Right ventricle myocardium superior (tissue), 1 donor: ENCODE measurements around the gene DYSF. TPM values are rescaled to one million over a fixed set of nuclear protein-coding genes. Genes with fewer than 3 reads are reported as not detected.

Experiments
- ATAC-seq: fragments of 200-7000 bp; cut with Tn5 transposase; one replicate; pipeline ENCODE4 v1.9.1; 2020; ENCODE audit warnings: mild to moderate bottlenecking; ENCODE audit not compliant: poor library complexity
- DNase-seq: peaks from one replicate; pipeline ENCODE4 v3.0.0-alpha.2; 2020
- intact Hi-C: fragments of 100-400 bp; cut with DNase I; formaldehyde crosslinking; loops from one replicate; pipeline ENCODE4 v1.11.2; 2022
- total RNA-seq: library from RNA; stranded (reverse); fragmentation: NEBNext Ultra II Directional; extraction: Animal tissue kit (Norgen Biotek cat#: 25700); gene quantifications from one replicate; pipeline ENCODE4 v1.2.1, GENCODE V29; 2021
- donor health status: DM: no; HTN: yes; CAD: no; lungs with severe emphysema.

The DYSF gene
- total RNA-seq, 1 donor from 2014 or later = 45.8 TPM

DNA sequence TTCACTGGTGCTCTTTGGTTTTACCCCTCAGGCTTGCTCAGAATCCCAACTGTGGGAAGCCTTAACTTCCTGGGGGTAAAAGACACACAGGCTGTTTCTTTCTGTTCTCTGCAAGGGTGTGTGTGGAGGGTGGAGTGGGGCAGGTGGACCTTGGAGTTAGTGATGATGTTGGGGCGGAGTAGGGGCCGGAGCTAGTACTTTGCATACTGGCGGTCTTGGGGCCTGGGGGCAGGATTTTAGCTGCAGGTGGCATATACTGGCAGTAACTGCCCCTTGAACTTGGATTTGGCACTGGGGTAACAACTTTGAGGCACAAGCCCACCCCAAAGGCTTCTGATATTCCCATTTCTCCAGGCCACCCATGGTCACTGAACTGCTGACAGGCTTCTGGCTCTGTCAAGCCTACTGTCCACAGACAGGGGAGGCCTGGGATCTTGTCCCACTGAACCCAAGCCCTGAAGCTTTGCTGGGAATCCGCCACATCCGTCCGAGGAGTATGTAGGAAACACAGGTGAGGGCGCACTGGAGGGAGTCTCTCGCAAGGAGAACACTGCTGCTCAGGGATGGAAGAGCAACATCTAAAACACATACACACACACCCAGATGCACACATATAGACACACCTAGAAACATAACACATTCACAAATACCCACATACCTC is 258.9 kb downstream of the DYSF start:
- no peak for DNase-seq
- intact Hi-C loops = no loop called here
- ATAC-seq = no peak

DNA sequence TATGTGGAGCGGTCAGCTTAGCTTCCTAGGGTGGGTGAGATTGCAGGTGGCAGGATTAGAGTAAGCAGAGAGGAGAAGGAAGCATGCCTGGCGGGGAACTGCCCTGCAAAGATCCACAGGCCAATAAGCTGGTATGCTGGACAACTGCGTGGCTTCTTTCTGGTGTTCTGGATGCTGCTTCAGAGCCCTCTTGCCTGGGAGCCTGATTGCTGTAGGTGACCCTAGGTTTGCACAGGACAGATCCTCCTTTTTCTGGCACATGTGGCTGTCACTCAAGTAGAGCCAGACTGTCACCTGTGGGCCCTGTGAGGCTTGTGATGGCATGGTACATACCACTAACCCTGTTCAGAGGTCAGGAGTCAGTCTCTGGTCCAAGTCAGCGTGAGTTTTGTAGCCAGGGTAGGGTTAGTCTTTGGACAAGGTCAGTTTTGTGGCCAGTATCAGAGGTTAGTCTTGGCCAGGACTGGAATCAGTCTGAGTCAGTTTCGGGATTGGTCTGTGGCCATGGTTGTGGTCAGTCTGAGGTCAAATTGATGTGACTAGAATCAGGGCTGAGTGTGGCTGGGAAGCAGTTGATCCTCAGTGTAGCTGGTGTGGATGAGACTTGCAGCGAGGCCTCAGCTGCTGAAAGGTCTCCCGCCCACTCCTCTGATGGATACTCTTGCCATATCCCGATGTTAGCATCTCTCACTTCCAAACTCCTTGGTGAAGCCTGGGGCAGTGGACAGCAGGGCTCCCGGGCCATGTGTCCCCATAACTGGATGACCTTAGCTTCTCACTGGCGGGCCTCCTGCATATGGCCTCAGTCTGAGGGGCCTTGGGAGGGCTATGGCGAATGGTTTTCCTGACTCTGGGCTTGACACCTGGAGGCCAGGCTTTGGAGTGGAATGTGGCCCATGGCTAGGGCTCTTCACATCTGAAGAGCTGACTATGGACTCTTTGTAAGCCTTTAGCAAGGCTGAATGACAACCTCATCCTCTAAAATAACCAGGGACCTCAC is 260.5 kb downstream of the DYSF start:
- DNase-seq = no peak
- no peak for ATAC-seq
- intact Hi-C loops = no loop called here

GRCh38 chr2:71714601-71715240 is 261.4 kb downstream of the DYSF start:
- DNase-seq = no peak
- ATAC-seq = no peak
- intact Hi-C loops = no loop called here

- intact Hi-C loops = no loop called here
- ATAC-seq (no peak), DNase-seq (no peak)
Observed at GRCh38 chr2:71715241-71715750, 261.9 kb downstream of the DYSF start.

- no peak for ATAC-seq
- intact Hi-C loops = no loop called here
Observed at GRCh38 chr2:71715951-71716696, 262.8 kb downstream of the DYSF start.

GRCh38 chr2:71716697-71717624 is 263.6 kb downstream of the DYSF start:
- intact Hi-C loops = no loop called here
- DNase-seq (peak; percentile 94), ATAC-seq (peak; percentile 94)

More at GRCh38 chr2:71715951-71716696, 262.8 kb downstream of the DYSF start:
- no peak for DNase-seq

DNA sequence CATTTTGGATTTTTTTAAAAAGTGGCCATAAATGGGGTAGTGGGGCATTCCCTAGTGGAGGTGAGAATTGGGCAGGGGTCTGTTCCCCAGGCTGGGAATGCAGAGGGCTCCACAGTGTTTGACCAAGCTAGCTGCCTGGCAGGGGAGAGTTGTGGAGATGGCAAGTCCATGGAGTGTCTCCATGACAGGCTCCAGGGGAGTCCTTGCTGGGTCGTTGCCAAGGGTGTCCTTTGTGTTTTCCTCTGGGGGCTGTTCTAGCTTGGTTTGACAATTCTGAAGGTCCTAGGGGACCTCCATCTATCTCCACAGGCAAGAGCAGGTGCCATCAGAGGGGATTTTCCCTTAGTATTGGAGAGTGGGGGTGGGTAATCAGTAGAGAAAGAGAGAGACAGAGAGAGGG is 265.3 kb downstream of the DYSF start:
- no peak for ATAC-seq
- DNase-seq = no peak
- intact Hi-C loops = no loop called here

DNA sequence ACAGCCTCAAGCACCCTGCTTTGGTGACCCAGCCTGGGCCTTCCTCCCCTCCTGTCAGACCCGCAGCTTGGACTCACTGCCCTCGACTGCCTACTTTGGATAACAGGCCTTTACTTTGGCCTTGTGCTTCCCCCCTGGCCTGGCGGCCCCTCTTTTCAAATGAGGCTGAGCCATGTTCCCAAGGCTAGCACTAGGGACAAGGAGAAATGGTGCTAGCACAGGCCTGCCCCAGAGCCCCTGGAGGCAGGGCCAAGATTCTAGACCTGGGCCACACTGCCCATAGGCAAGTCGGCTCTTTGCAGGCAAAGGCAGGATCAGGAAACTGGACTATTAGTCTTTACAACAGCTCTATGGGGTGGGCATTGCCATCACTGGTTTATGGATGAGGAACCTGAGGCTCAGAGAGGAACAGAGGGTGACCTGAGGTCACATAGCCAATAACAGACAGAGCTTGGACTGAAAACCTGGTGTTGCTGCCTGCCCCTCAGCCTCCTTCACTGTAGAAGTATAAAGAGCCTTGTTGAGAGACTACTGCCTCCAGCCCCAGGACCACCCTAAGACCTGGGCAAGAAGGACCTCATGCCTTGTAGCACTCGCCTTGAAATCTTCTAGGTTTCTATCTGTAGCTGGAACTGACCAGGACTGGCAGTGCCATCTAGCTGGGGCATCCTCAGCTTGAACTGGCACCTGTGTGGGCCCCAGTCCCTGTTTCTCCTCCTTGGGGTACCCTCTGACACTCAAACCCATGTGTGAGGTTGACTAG is 266.3 kb downstream of the DYSF start:
- DNase-seq (no peak), ATAC-seq (no peak)
- intact Hi-C loops = no loop called here

DNA sequence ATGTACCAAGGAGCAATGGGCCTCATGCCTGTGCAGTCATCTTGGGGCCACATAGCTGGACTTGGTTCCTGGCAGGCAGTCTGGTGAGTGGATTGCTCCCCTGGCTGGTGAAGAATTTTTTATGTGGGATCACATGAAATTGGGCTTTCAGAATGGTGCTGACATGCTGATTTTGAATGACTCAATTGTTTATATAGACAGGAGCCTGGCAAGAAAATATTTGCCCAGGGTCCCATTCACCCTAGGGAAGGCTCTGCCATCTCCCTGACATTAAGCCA is 266.9 kb downstream of the DYSF start:
- DNase-seq (no peak), ATAC-seq (no peak)
- intact Hi-C loops = no loop called here

DNA sequence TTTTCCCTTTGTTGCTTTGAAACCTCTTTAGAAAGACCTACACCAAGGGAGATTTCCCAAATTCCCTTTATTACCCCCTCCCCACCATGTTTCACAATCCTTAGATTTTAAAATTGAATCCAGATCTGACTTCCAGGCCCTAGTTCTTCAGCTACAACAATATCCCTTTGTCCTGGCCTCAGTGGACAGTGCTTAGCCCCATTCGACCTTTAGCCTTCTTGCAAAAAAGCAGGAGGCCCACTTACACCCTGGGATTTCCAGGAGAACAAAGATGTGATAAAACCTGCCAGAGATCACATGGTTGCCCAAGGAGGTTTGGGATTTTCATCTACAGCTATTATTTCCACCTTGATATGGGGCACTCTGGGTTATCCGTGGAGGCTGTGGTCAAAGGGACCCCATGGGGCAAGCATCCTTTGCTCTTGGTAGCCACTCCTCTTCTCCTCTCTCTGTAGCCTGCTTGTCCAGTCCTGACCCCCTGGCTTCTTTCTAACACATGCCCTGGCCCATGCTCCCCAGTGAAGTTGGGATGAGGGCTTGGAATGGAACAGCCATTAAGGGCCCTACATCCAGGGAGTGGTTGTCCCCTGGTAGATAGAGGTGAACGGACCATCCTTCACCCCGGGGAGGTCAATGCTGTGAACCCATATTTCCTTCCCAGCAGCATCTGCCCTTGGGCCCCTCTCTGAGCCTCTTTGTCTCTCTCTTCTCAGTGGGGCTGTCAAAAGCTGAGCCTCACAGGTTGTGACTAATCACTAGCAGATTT is 267.4 kb downstream of the DYSF start:
- intact Hi-C loops = no loop called here
- no peak for DNase-seq
- ATAC-seq = no peak

DNA sequence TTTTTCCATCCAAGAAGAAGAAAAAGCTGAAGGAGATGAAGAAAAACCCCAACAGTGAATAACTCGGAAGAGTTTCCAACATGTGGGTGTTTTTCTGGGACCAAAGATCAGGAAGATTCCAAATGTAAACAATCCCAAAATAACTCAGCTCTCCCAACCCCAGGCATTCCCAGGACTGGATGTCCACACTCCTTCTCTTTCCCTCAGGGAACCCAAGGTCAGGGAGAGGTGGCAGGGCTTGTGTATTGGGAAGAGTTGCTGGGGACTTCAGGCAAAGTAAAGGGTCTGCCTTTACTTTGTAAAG is 268.0 kb downstream of the DYSF start:
- ATAC-seq (peak; percentile 18), DNase-seq (no peak)
- intact Hi-C loops = no loop called here

DNA sequence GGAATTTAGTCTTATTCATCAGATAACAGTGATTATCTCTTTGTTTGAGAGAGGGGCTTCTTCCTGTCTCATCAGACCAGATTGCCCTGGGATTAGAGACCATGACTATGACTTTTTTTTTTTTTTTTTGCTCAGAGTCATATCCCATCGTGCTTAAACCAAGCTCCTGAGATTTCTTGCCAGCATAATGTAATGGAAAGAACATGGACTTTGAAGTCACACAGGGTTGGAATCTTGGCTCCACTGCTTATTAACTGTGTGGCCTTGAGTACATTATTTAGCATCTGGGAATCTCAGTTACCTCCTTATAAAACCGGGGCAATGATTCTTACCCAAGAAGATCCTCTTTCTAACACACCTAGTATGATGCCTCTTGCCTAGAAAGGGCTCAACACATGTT is 268.3 kb downstream of the DYSF start:
- intact Hi-C loops = no loop called here
- ATAC-seq (no peak), DNase-seq (no peak)

GRCh38 chr2:71722286-71722685 is 268.9 kb downstream of the DYSF start:
- no peak for ATAC-seq
- intact Hi-C loops = no loop called here
- DNase-seq = no peak

GRCh38 chr2:71724793-71725192 is 271.4 kb downstream of the DYSF start:
- intact Hi-C loops = no loop called here
- DNase-seq = no peak
- no peak for ATAC-seq

GRCh38 chr2:71725836-71726235 is 272.5 kb downstream of the DYSF start:
- ATAC-seq (no peak), DNase-seq (no peak)
- intact Hi-C loops = no loop called here

GRCh38 chr2:71727562-71727961 is 274.2 kb downstream of the DYSF start:
- intact Hi-C loops = no loop called here
- ATAC-seq (no peak), DNase-seq (no peak)

DNA sequence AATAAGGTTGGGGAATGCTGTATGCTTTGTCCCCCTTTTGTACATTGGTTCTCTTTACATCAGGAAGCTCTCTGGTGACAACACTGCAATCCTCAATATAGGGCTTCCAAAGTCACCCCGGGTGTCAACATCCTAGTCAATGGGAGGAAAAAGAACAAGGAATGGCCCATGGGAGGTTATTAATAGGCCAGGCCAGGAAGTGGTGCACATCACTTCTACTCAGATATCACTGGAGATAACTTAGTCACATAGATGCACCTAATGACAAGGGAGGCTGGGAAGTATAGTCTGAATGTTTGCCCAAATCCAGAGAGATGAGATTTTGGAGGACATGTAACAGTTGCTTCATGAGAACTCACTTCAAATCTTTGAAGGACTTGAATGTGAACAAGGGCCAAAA is 274.7 kb downstream of the DYSF start:
- no peak for DNase-seq
- intact Hi-C loops = no loop called here
- ATAC-seq = no peak
